ENCODE data around the gene INSYN2B. TPM values are rescaled to one million over a fixed set of nuclear protein-coding genes. Genes with fewer than 3 reads are reported as not detected.

The INSYN2B gene
- total RNA-seq, 1 donor from 2014 or later: 0.17 TPM

DNA sequence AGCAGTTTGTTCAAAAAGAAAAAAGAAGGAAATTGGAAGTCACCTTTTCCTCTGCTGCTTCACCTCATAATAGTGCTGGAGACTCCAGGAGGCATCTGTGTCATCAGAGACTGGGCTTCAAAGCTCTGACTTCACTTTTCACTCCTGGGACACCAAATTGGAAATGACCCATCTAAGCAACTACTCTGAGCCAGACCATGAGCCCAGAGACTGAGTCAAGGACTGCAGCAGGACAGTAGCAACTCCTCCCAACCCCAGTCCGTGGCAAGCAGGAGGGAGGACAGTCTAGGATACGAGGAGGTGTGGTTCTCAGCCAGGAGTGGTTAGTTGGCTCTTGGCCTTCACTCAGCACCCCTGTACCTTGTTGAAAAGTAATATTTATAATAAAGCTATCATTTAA lies 131.5 kb downstream of the INSYN2B start:
- no peak for DNase-seq (ENCODE audit: low read depth)
- no peaks in the 10 kb centered on the region for H3K27me3 ChIP-seq (ENCODE audit: control insufficient read depth, insufficient read depth, low read length)
- TF ChIP-seq, protein P1, sequence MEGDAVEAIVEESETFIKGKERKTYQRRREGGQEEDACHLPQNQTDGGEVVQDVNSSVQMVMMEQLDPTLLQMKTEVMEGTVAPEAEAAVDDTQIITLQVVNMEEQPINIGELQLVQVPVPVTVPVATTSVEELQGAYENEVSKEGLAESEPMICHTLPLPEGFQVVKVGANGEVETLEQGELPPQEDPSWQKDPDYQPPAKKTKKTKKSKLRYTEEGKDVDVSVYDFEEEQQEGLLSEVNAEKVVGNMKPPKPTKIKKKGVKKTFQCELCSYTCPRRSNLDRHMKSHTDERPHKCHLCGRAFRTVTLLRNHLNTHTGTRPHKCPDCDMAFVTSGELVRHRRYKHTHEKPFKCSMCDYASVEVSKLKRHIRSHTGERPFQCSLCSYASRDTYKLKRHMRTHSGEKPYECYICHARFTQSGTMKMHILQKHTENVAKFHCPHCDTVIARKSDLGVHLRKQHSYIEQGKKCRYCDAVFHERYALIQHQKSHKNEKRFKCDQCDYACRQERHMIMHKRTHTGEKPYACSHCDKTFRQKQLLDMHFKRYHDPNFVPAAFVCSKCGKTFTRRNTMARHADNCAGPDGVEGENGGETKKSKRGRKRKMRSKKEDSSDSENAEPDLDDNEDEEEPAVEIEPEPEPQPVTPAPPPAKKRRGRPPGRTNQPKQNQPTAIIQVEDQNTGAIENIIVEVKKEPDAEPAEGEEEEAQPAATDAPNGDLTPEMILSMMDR (IDR thresholded peaks at IDR 0.05; ENCODE audit: insufficient read depth, low read length, poor library complexity, severe bottlenecking): no peak
- H3K36me3 ChIP-seq (ENCODE audit: control insufficient read depth, insufficient read depth, low read length): no peaks in the 10 kb centered on the region
- no peak overlapping the region for H3K4me3 ChIP-seq (ENCODE audit: low read depth, low read length)

- no peak for DNase-seq (ENCODE audit: low read depth)
- H3K4me3 ChIP-seq (ENCODE audit: low read depth, low read length): no peak overlapping the region
- H3K27me3 ChIP-seq (ENCODE audit: control insufficient read depth, insufficient read depth, low read length): no peaks in the 10 kb centered on the region
- H3K36me3 ChIP-seq (ENCODE audit: control insufficient read depth, insufficient read depth, low read length): no peaks in the 10 kb centered on the region
- TF ChIP-seq, protein P1 (IDR thresholded peaks at IDR 0.05; ENCODE audit: insufficient read depth, low read length, poor library complexity, severe bottlenecking): no peak
Observed at GRCh38 chr5:169848271-169848670, 132.0 kb downstream of the INSYN2B start.

- no peak for DNase-seq (ENCODE audit: low read depth)
- TF ChIP-seq, protein P1 (IDR thresholded peaks at IDR 0.05; ENCODE audit: insufficient read depth, low read length, poor library complexity, severe bottlenecking): no peak
- no peaks in the 10 kb centered on the region for H3K36me3 ChIP-seq (ENCODE audit: control insufficient read depth, insufficient read depth, low read length)
- no peak overlapping the region for H3K4me3 ChIP-seq (ENCODE audit: low read depth, low read length)
- H3K27me3 ChIP-seq (ENCODE audit: control insufficient read depth, insufficient read depth, low read length): no peaks in the 10 kb centered on the region
Observed at GRCh38 chr5:169847519-169847918, 132.8 kb downstream of the INSYN2B start.

DNA sequence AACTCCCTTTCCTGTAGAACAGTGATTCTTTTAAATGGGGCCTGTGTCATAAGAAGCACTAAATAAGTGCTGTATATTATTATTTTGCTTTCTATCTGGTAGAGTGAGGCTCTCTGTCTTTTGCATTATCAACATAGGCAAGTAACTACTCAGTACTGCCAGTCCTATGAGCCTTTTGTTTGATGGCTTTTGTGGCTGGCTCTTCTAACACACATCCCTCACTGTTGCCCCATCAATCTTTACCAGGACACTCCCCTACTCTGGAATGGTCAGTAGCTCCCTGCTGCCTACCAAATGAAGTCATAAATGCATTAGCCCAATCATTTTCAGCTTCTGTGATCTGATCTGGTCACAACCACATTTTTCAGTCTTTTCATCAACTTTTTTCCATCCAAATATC lies 137.6 kb downstream of the INSYN2B start:
- H3K27me3 ChIP-seq (ENCODE audit: control insufficient read depth, insufficient read depth, low read length): no peaks in the 10 kb centered on the region
- H3K36me3 ChIP-seq (ENCODE audit: control insufficient read depth, insufficient read depth, low read length): no peaks in the 10 kb centered on the region
- TF ChIP-seq, protein P1 (IDR thresholded peaks at IDR 0.05; ENCODE audit: insufficient read depth, low read length, poor library complexity, severe bottlenecking): no peak
- no peak overlapping the region for H3K4me3 ChIP-seq (ENCODE audit: low read depth, low read length)
- DNase-seq (ENCODE audit: low read depth): no peak

DNA sequence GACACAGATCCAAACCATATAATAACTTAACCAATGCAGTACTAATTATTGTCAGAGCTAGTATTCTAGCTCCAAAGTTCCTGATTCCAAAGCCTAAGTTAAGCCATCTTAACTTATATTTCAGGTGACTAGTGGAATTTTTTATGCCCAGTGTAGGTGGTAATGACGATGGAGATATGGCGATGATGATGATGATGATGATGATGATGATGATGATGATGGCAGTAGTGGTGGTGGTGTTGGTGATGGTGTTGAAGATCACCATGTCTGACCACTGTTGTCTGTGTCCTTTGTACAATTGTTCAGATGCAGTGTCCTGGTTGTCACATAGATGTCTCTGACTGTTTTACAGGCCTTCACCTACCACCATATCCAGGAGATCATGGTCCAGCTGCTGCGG lies 139.9 kb downstream of the INSYN2B start:
- Histone ChIP-seq H3K4me3 (ENCODE audit: low read depth, low read length) (no peak overlapping the region), H3K36me3 (ENCODE audit: control insufficient read depth, insufficient read depth, low read length) (no peaks in the 10 kb centered on the region), H3K27me3 (ENCODE audit: control insufficient read depth, insufficient read depth, low read length) (no peaks in the 10 kb centered on the region)
- TF ChIP-seq, protein P1 (IDR thresholded peaks at IDR 0.05; ENCODE audit: insufficient read depth, low read length, poor library complexity, severe bottlenecking): no peak
- no peak for DNase-seq (ENCODE audit: low read depth)

GRCh38 chr5:169838688-169839087 lies 141.6 kb downstream of the INSYN2B start:
- no peak overlapping the region for H3K4me3 ChIP-seq (ENCODE audit: low read depth, low read length)
- no peaks in the 10 kb centered on the region for H3K27me3 ChIP-seq (ENCODE audit: control insufficient read depth, insufficient read depth, low read length)
- TF ChIP-seq, protein P1 (IDR thresholded peaks at IDR 0.05; ENCODE audit: insufficient read depth, low read length, poor library complexity, severe bottlenecking): no peak

More at GRCh38 chr5:169838688-169839087, 141.6 kb downstream of the INSYN2B start:
- no peaks in the 10 kb centered on the region for H3K36me3 ChIP-seq (ENCODE audit: control insufficient read depth, insufficient read depth, low read length)
- DNase-seq (ENCODE audit: low read depth): no peak
